GM06990 (cell line): ENCODE data around the gene GTF2IRD2.
"Not testable (repeated sequence)": the region's sequence is repeated elsewhere in the genome, so short reads cannot be mapped to it uniquely, and the experiment has no call there.

Experiments
- DNase-seq: peaks from one replicate; pipeline ENCODE4 v3.0.0-alpha.2; 2011; ENCODE audit not compliant: insufficient read length; ENCODE audit errors: extremely low read depth
- H3K27me3 ChIP-seq: replicated peaks from 2 replicates; pipeline ENCODE4 v1.6.0; 2011; ENCODE audit warnings: low read length; ENCODE audit not compliant: control insufficient read depth, insufficient read depth
- H3K36me3 ChIP-seq: 2 replicates; pipeline ENCODE4 v1.5.1; 2011; ENCODE audit warnings: low read length; ENCODE audit not compliant: control insufficient read depth, insufficient read depth
- H3K4me3 ChIP-seq: replicated peaks from 2 replicates; pipeline ENCODE4 v1.5.1; 2011; ENCODE audit warnings: low read depth, mild to moderate bottlenecking, control low read depth, low read length

Gene GTF2IRD2

DNA sequence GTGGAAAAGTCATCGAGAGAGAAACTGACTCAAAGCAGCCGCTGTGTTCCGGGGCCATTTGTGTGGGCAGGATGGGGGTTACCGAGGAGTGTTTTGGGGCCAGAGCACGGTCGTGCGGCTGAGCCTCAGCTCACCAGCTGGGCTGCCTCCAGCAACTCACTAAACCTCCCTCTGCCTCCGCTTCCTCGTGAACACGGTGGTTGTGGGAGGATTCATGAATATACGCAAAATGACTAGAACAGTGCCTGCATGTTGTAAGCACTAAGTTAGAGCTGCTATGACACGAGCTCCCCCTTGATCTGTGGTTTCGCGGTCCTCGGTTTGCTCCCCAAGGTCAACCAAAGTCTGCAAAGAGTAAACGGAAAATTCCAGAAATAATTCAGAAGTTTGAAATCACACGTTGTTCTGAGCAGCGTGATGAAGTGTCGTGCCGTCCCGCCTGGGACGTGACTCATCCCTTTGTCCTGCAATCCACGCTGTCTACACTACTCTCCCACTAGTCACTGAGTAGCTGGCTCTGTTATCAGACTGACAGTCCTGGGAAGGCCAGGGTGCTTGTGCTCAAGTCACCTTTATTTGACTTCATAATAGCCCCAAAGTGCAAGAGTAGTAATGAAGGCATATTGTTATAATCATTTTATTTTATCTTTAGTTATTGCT is 31.1 kb downstream of the GTF2IRD2 start:
- H3K4me3 ChIP-seq, H3K36me3 ChIP-seq, DNase-seq, H3K27me3 ChIP-seq: not testable (repeated sequence)

GRCh38 chr7:74815882-74816281 is 35.5 kb downstream of the GTF2IRD2 start:
- not testable (repeated sequence) for DNase-seq, H3K36me3 ChIP-seq, H3K27me3 ChIP-seq, H3K4me3 ChIP-seq

GRCh38 chr7:74798644-74799043 is 52.8 kb downstream of the GTF2IRD2 start:
- not testable (repeated sequence) for DNase-seq, H3K27me3 ChIP-seq, H3K36me3 ChIP-seq, H3K4me3 ChIP-seq

- not testable (repeated sequence) for H3K36me3 ChIP-seq, H3K4me3 ChIP-seq, H3K27me3 ChIP-seq, DNase-seq
Measured at GRCh38 chr7:74797848-74798622, 53.4 kb downstream of the GTF2IRD2 start.

DNA sequence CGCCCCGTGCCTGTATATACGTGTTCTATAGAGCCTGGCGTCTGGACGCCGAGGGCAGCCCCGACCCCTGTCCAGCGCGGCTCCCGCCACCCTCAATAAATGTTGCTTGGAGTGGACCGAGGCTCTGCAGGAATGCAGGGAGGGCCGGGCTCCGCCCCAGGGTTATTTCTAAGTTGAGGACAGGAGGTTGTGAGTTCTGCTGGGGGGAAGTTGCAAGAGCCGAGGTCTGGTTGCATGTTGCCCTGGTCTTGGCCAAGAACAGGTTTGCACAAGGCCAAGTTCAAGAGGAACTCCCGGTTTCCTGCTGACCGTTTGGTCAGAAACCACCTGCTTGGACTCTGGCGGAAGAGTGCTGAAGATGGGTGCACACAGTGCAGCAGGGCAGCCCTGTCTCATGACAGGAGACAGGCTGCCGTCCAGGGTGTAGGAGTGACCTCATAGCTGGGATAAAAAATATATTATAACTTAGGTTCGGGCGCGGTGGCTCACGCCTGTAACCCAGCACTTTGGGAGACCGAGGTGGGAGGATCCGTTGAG is 62.1 kb downstream of the GTF2IRD2 start:
- DNase-seq, H3K36me3 ChIP-seq, H3K27me3 ChIP-seq, H3K4me3 ChIP-seq: not testable (repeated sequence)

DNA sequence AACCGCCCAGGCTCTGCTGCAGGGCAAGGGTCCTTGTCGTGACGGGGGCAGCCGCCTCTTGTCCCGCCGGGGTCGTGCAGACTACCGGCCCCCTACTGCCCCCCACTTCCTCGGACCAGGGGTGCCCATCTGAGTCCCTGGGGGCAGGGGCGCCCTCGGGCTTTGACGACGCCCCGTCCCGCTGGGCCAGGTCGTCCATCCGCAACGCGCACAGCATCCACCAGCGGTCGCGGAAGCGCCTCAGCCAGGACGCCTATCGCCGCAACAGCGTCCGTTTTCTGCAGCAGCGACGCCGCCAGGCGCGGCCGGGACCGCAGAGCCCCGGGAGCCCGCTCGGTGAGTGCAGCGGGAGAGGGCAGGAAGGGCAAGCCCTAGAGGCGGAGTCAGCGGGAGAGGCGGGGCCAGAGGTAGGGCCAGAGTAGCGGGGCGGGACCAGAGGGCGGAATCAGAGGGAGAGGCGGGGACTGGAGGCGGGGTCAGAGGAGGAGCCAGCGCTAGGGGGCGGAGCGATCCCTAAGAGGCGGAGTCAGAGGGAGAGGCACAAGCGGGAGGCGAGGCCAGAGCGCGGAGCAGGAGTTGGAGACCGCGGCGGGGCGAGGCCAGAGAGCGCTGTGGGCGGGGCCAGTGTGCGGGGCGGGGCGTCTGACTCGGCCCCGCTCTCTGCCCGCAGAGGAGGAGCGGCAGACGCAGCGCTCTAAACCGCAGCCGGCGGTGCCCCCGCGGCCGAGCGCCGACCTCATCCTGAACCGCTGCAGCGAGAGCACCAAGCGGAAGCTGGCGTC is 62.8 kb downstream of the GTF2IRD2 start:
- not testable (repeated sequence) for H3K36me3 ChIP-seq, H3K27me3 ChIP-seq, H3K4me3 ChIP-seq
- peak; percentile 83 for DNase-seq

- not testable (repeated sequence) for DNase-seq, H3K4me3 ChIP-seq, H3K36me3 ChIP-seq, H3K27me3 ChIP-seq
Measured at GRCh38 chr7:74783595-74783994, 67.8 kb downstream of the GTF2IRD2 start.

- H3K27me3 ChIP-seq, H3K36me3 ChIP-seq, DNase-seq, H3K4me3 ChIP-seq: not testable (repeated sequence)
Measured at GRCh38 chr7:74781746-74782145, 69.7 kb downstream of the GTF2IRD2 start.

GRCh38 chr7:74779053-74779452 is 72.4 kb downstream of the GTF2IRD2 start:
- H3K27me3 ChIP-seq, DNase-seq: not testable (repeated sequence)

DNA sequence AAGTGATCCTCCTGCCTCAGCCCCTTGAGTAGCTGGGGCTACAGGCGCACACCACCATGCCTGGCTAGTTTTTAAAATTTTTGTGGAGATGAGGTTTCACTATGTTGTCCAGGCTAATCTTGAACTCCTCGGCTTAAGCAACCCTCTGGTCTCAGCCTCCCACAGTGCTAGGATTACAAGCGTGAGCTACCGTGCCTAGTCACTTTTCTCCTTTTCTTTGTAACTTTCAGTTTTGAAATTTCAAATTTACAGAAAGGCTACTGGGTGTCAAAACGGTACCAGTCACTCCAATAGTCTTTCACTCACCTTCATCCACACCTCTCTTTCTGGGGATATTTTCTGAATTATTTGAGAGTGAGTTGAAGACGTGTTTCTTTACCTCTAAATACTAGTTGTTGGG is 76.3 kb downstream of the GTF2IRD2 start:
- not testable (repeated sequence) for H3K4me3 ChIP-seq, H3K36me3 ChIP-seq, H3K27me3 ChIP-seq, DNase-seq

More at GRCh38 chr7:74779053-74779452, 72.4 kb downstream of the GTF2IRD2 start:
- H3K4me3 ChIP-seq, H3K36me3 ChIP-seq: not testable (repeated sequence)

- not testable (repeated sequence) for H3K36me3 ChIP-seq, H3K4me3 ChIP-seq, H3K27me3 ChIP-seq, DNase-seq
Measured at GRCh38 chr7:74773760-74774750, 77.3 kb downstream of the GTF2IRD2 start, which contains the start of gene NCF1. TSS of gene NCF1 (plus strand) at chr7:74774011. CDS start at chr7:74774032, 21 bp downstream.

DNA sequence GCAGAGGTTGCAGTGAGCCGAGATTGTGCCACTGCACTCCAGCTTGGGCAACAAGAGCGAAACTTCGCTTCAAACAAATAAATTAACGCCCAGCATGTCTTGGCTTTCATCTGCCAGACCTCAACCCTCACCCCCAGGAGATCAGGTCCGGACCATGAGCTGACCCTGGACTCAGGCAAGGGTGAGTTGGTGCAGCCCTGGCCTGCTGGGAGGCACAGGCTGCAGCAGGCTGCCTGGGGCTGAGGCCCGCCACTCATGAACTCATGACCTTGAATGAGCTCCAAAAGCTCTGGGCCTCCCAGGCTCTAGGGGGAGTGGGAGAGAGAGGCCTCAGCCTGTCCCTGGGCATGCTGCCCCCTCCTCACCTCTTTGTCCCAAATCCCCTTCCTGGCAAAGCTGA is 79.3 kb downstream of the GTF2IRD2 start:
- DNase-seq: not testable (repeated sequence)

DNA sequence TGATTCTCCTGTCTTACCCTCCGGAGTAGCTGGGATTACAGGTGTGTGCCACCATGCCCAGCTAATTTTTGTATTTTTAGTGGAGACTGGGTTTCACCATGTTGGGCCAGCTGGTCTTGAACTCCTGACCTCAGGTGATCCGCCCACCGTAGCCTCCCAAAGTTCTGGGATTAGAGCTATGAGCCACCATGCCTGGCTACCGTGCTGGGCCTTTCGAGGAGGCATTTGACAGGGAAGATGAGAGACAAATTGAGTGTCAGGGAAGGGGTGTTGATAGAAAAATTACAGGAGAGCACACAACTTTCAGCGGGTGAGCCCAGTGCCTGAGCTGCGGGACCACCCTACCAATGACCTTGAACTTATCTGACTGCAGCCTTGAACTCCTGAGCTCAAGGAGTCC is 81.3 kb downstream of the GTF2IRD2 start:
- not testable (repeated sequence) for H3K36me3 ChIP-seq, H3K27me3 ChIP-seq, H3K4me3 ChIP-seq, DNase-seq

More for the DNA sequence above, 79.3 kb downstream of the GTF2IRD2 start:
- not testable (repeated sequence) for H3K36me3 ChIP-seq, H3K4me3 ChIP-seq, H3K27me3 ChIP-seq
